Fibroblast of mammary gland (primary cell): ENCODE data around the gene CAGE1.
A peak's percentile ranks its signal among the peaks of the same experiment; 100 is the strongest.

Experiments used
- DNase-seq: peaks from one replicate; pipeline ENCODE4 v3.0.0-alpha.2; 2010; ENCODE audit warnings: low read depth
- H3K4me3 ChIP-seq: 2 replicates; pipeline ENCODE4 v1.5.1; 2011; ENCODE audit warnings: low read depth, mild to moderate bottlenecking, low read length, moderate library complexity; ENCODE audit not compliant: control insufficient read depth
- TF ChIP-seq, protein P1 (sequence below): conservative IDR thresholded peaks from 2 replicates; pipeline ENCODE4 v1.5.1; 2011; ENCODE audit warnings: low read depth, low read length, inconsistent platforms; ENCODE audit not compliant: control insufficient read depth, insufficient read depth

CAGE1 gene

GRCh38 chr6:7292596-7293255 lies 96.8 kb downstream of the CAGE1 start:
- peak; percentile 25 for DNase-seq
- TF ChIP-seq, protein P1, sequence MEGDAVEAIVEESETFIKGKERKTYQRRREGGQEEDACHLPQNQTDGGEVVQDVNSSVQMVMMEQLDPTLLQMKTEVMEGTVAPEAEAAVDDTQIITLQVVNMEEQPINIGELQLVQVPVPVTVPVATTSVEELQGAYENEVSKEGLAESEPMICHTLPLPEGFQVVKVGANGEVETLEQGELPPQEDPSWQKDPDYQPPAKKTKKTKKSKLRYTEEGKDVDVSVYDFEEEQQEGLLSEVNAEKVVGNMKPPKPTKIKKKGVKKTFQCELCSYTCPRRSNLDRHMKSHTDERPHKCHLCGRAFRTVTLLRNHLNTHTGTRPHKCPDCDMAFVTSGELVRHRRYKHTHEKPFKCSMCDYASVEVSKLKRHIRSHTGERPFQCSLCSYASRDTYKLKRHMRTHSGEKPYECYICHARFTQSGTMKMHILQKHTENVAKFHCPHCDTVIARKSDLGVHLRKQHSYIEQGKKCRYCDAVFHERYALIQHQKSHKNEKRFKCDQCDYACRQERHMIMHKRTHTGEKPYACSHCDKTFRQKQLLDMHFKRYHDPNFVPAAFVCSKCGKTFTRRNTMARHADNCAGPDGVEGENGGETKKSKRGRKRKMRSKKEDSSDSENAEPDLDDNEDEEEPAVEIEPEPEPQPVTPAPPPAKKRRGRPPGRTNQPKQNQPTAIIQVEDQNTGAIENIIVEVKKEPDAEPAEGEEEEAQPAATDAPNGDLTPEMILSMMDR: no peak
- H3K4me3 ChIP-seq: no peak overlapping the region

DNA sequence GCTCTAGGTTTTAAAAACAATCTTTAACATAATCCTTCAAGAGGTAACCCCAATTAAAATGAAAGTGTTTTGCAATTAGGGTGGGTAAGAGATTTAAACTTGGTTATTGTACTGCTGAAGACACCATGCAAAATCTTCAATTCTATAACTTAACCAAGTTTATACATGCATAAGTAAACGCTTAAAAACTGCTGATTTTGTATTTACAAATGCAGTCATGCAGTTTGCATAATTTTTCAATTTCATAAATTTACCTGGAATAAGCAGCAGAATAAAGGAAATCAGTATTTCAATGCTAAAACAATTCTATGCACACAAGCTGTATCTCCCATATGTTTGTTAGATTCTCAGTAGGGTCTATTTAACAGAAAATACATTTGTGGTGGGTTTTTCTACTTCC lies 99.5 kb downstream of the CAGE1 start:
- TF ChIP-seq, protein P1: no peak
- DNase-seq: no peak
- no peak overlapping the region for H3K4me3 ChIP-seq

DNA sequence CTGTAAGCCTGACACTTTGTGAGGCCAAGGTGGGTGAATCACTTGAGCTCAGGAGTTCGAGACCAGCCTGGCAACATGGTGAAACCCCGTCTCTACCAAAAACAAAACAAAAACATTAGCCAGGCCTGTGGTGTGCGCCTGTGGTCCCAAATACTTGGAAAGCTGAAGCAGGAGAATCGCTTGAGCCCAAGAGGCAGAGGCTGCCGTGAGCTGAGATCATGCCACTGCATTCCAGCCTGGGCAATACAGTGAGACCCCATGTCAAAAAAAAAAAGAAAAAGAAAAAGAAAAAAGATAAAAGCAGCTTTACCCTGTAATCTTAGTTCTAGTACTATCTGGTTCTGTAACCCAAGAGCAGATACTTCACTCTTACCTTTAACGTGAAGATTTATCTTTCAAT lies 104.1 kb downstream of the CAGE1 start:
- no peak for DNase-seq
- TF ChIP-seq, protein P1: no peak
- no peak overlapping the region for H3K4me3 ChIP-seq

- no peak for DNase-seq
- no peak overlapping the region for H3K4me3 ChIP-seq
- TF ChIP-seq, protein P1: no peak
These were observed 105.9 kb downstream of the CAGE1 start for GRCh38 chr6:7283676-7284075.

GRCh38 chr6:7282097-7282906 lies 107.2 kb downstream of the CAGE1 start:
- DNase-seq: no peak
- TF ChIP-seq, protein P1: no peak
- no peak overlapping the region for H3K4me3 ChIP-seq
